SU-DHL-6 (cell line): ENCODE measurements around the gene UQCR10.

ENCODE experiments used
- H2AFZ ChIP-seq: fragments of 200-600 bp; sonication (generic); 2 replicates; pipeline ENCODE4 v1.6.1; 2014; ENCODE audit warnings: low read depth, mild to moderate bottlenecking, moderate library complexity, mixed read lengths, antibody characterized with exemption, low read length; ENCODE audit not compliant: severe bottlenecking
- H3F3A ChIP-seq: fragments of 200-600 bp; shearing (Covaris generic); 2 replicates; pipeline ENCODE4 v1.6.0; 2016; ENCODE audit warnings: antibody characterized with exemption, mild to moderate bottlenecking; ENCODE audit not compliant: insufficient read depth
- H3K27ac ChIP-seq: fragments of 200-600 bp; sonication (generic); 2 replicates; pipeline ENCODE4 v1.5.1; 2016; ENCODE audit warnings: low read depth, mild to moderate bottlenecking, low read length, moderate library complexity, mixed read lengths
- H3K27me3 ChIP-seq: fragments of 200-600 bp; sonication (generic), shearing (Covaris generic); 2 replicates; pipeline ENCODE4 v1.6.0; 2014; ENCODE audit warnings: mild to moderate bottlenecking, low read length
- H3K36me3 ChIP-seq: fragments of 200-600 bp; sonication (generic); 2 replicates; pipeline ENCODE4 v1.6.1; 2014; ENCODE audit warnings: mild to moderate bottlenecking, low read length, mixed read lengths
- H3K4me2 ChIP-seq: fragments of 300-600, 200-600 bp; shearing (Covaris generic), sonication (generic); 2 replicates; pipeline ENCODE4 v1.6.0; 2014; ENCODE audit warnings: low read length, low read depth, mild to moderate bottlenecking; ENCODE audit not compliant: poor library complexity, severe bottlenecking
- H3K4me3 ChIP-seq: fragments of 200-600 bp; sonication (generic); 2 replicates; pipeline ENCODE4 v1.5.1; 2014; ENCODE audit warnings: antibody characterized with exemption, low read length, mild to moderate bottlenecking, mixed read lengths; ENCODE audit not compliant: insufficient read depth, poor library complexity, severe bottlenecking
- H3K79me2 ChIP-seq: fragments of 200-600 bp; sonication (generic); 2 replicates; pipeline ENCODE4 v1.6.1; 2014; ENCODE audit warnings: mild to moderate bottlenecking, low read length, moderate library complexity; ENCODE audit not compliant: insufficient read depth
- H3K9ac ChIP-seq: fragments of 200-600 bp; sonication (generic); 2 replicates; pipeline ENCODE4 v1.7.0; 2014; ENCODE audit warnings: mild to moderate bottlenecking, low read length
- H3K9me2 ChIP-seq: fragments of 200-600 bp; sonication (generic); replicated peaks from 2 replicates; pipeline ENCODE4 v1.6.1; 2014; ENCODE audit warnings: low read length; ENCODE audit not compliant: insufficient read depth
- H3K9me3 ChIP-seq: fragments of 200-600 bp; sonication (generic); 2 replicates; pipeline ENCODE4 v1.6.1; 2014; ENCODE audit warnings: low read length, mixed read lengths; ENCODE audit not compliant: insufficient read depth
- H4K20me1 ChIP-seq: fragments of 200-600 bp; sonication (generic); 2 replicates; pipeline ENCODE4 v1.6.1; 2014; ENCODE audit warnings: low read depth, mild to moderate bottlenecking, antibody characterized with exemption, low read length, moderate library complexity, mixed read lengths
- EZH2phosphoT487 ChIP-seq: fragments of 200-600 bp; sonication (generic), shearing (Covaris generic); conservative IDR thresholded peaks from 2 replicates; pipeline ENCODE4 v1.6.1; 2018; ENCODE audit warnings: mild to moderate bottlenecking, antibody characterized with exemption, low read length, moderate library complexity, mixed read lengths
- TF ChIP-seq, protein P1 (sequence below): fragments of 200-600 bp; sonication (generic); IDR thresholded peaks from one replicate; pipeline ENCODE4 v1.5.1; 2017; ENCODE audit warnings: antibody characterized with exemption, mild to moderate bottlenecking, low read length, moderate library complexity; ENCODE audit not compliant: insufficient read depth, poor library complexity, severe bottlenecking

UQCR10 gene

DNA sequence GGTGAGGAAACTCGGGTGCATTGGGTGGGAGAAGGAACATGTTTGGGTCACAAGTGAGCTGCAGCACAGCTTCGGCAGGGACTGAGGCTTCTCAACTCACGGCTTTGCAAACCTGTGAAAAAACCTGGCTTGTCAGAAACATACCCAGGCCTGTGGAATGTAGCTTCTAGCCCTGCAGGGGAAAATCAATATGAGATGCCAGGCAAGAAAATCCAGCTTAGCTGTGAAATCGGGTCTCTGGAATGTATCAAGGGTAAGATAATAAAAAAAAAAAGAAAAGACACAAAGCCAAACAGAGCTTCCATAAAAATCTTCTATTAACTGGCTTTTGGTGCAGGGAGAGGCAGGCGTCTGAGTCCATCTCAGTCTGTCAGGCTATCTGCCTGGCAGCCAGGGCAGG lies 28.5 kb downstream of the UQCR10 start:
- Histone ChIP-seq H4K20me1 (no peaks in the 10 kb centered on the region), H3K9ac (no peak overlapping the region), H3K9me2 (no peaks in the 10 kb centered on the region), H3K79me2 (no peaks in the 10 kb centered on the region), H3K27ac (no peak overlapping the region), H3K36me3 (0 out of 2 replicates have a peak, but pooled peaks cover 5% of the 10 kb centered on the region), H3F3A (no peaks in the 10 kb centered on the region), H2AFZ (no peak overlapping the region), H3K27me3 (no peaks in the 10 kb centered on the region), H3K9me3 (no peaks in the 10 kb centered on the region), H3K4me2 (no peak overlapping the region), H3K4me3 (no peak overlapping the region)
- TF ChIP-seq EZH2phosphoT487, result no peak
- TF ChIP-seq, protein P1, sequence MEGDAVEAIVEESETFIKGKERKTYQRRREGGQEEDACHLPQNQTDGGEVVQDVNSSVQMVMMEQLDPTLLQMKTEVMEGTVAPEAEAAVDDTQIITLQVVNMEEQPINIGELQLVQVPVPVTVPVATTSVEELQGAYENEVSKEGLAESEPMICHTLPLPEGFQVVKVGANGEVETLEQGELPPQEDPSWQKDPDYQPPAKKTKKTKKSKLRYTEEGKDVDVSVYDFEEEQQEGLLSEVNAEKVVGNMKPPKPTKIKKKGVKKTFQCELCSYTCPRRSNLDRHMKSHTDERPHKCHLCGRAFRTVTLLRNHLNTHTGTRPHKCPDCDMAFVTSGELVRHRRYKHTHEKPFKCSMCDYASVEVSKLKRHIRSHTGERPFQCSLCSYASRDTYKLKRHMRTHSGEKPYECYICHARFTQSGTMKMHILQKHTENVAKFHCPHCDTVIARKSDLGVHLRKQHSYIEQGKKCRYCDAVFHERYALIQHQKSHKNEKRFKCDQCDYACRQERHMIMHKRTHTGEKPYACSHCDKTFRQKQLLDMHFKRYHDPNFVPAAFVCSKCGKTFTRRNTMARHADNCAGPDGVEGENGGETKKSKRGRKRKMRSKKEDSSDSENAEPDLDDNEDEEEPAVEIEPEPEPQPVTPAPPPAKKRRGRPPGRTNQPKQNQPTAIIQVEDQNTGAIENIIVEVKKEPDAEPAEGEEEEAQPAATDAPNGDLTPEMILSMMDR, result no peak

DNA sequence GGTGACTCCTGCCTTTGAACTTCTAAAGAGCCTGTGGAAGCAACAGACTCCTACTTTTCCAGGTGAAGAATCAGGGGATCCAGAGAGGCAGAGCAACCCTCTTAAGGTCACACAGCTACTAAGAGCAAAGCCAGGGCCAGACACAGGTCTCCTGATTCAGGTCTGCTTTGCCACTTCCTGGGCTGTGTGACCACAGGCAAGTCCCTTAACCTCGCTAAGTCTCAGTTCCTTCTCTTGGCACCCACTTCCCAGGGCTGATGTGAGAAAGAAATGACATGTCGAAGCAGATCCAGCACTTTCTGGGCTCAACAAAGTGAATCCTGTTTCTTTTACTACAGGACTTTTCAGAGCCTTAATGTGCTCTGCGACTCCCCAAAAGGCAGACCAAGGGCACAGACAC lies 30.2 kb downstream of the UQCR10 start:
- H3K4me3 ChIP-seq, result no peak overlapping the region
- no peaks in the 10 kb centered on the region for H3K9me3 ChIP-seq
- no peak overlapping the region for H3K9ac ChIP-seq
- no peaks in the 10 kb centered on the region for H3F3A ChIP-seq
- no peaks in the 10 kb centered on the region for H3K27me3 ChIP-seq
- no peaks in the 10 kb centered on the region for H4K20me1 ChIP-seq
- H3K27ac ChIP-seq, result no peak overlapping the region
- no peak overlapping the region for H2AFZ ChIP-seq
- no peaks in the 10 kb centered on the region for H3K9me2 ChIP-seq
- H3K36me3 ChIP-seq, result 0 out of 2 replicates have a peak, but pooled peaks cover 5% of the 10 kb centered on the region
- H3K79me2 ChIP-seq, result no peaks in the 10 kb centered on the region
- H3K4me2 ChIP-seq, result no peak overlapping the region
- TF ChIP-seq, protein P1, result no peak
- TF ChIP-seq EZH2phosphoT487, result no peak

DNA sequence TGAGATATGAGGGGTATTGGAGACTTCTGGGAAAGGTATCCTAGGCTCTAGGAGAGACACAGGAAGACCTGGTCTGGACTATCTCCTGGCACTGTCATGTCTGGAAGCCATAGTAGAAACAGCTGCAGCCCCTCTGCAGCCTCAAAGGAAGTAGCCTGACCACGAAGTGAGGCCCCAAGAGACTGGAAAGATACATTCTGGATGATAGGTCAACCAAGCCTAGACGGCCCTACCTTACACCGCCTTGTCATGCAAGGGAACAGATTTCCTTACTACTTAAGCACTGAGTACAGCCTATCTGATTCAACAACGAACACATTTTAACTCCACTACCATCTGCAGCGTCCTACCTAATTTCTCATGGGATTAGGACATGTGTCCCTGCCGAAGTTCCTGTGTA lies 31.1 kb downstream of the UQCR10 start:
- Histone ChIP-seq H3K9ac (no peak overlapping the region), H3K36me3 (0 out of 2 replicates have a peak, but pooled peaks cover 5% of the 10 kb centered on the region), H3F3A (no peaks in the 10 kb centered on the region), H4K20me1 (no peaks in the 10 kb centered on the region), H3K9me3 (no peaks in the 10 kb centered on the region), H3K27me3 (no peaks in the 10 kb centered on the region), H3K9me2 (no peaks in the 10 kb centered on the region), H3K4me2 (no peak overlapping the region), H2AFZ (no peak overlapping the region), H3K4me3 (no peak overlapping the region), H3K79me2 (no peaks in the 10 kb centered on the region), H3K27ac (no peak overlapping the region)
- no peak for TF ChIP-seq EZH2phosphoT487
- TF ChIP-seq, protein P1, result no peak

DNA sequence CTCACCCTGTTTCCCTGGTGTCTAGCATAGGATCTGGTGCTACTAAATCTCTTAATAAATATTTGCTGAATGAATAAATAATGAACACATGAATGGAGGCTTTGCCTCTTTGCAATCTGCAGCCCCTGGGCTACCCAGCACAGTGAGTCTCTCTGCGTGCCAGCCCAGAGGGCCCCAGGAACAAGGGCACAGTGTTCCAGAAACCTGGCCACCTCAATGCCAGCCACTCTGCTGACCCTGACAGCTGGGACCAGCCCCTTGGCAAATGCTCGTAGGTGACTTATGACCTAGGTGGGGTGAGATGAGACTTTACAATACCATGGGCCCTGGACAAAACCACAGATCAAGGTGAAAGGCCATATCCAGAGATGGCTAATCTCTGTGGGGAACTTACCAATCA lies 31.6 kb downstream of the UQCR10 start:
- Histone ChIP-seq H3K9me2 (no peaks in the 10 kb centered on the region), H3K4me2 (no peak overlapping the region), H3K79me2 (no peaks in the 10 kb centered on the region), H3K4me3 (no peak overlapping the region), H3K27me3 (no peaks in the 10 kb centered on the region), H3K36me3 (peaks cover 5% of the 10 kb centered on the region; the same call in 1 of the 2 replicates), H2AFZ (no peak overlapping the region), H3F3A (no peaks in the 10 kb centered on the region), H3K27ac (no peak overlapping the region), H3K9me3 (no peaks in the 10 kb centered on the region), H3K9ac (no peak overlapping the region), H4K20me1 (no peaks in the 10 kb centered on the region)
- TF ChIP-seq, protein P1, result no peak
- no peak for TF ChIP-seq EZH2phosphoT487
